Neural progenitor cell (in vitro differentiated cells): ENCODE results near the gene EID1. TPM values are rescaled to one million over a fixed set of nuclear protein-coding genes. Genes with fewer than 3 reads are reported as not detected.

ENCODE experiments used
- DNase-seq: peaks from one replicate; pipeline ENCODE4 v3.0.0-alpha.2; 2016; ENCODE audit warnings: low spot score
- H2AFZ ChIP-seq: fragments of 200-600 bp; sonication (generic); replicated peaks from 2 replicates; pipeline ENCODE4 v1.6.1; 2016; ENCODE audit warnings: antibody characterized with exemption
- H3F3A ChIP-seq: fragments of 200-600 bp; sonication (generic); 2 replicates; pipeline ENCODE4 v1.6.1; 2016; ENCODE audit warnings: antibody characterized with exemption, low read depth
- H3K27ac ChIP-seq: fragments of 200-600 bp; sonication (generic); 2 replicates; pipeline ENCODE4 v1.5.1; 2016; ENCODE audit warnings: mild to moderate bottlenecking
- H3K27me3 ChIP-seq: fragments of 200-600 bp; sonication (generic); 2 replicates; pipeline ENCODE4 v1.6.1; 2016; ENCODE audit warnings: mild to moderate bottlenecking, moderate library complexity
- H3K36me3 ChIP-seq: fragments of 200-600 bp; sonication (generic); 2 replicates; pipeline ENCODE4 v1.5.1; 2016
- H3K4me1 ChIP-seq: fragments of 200-600 bp; sonication (generic); 2 replicates; pipeline ENCODE4 v1.6.1; 2016; ENCODE audit warnings: mixed run types
- H3K4me2 ChIP-seq: fragments of 200-600 bp; sonication (generic); 2 replicates; pipeline ENCODE4 v1.6.1; 2016
- H3K4me3 ChIP-seq: fragments of 200-600 bp; sonication (generic); 2 replicates; pipeline ENCODE4 v1.5.1; 2016
- H3K79me2 ChIP-seq: fragments of 200-600 bp; sonication (generic); 2 replicates; pipeline ENCODE4 v1.6.1; 2016; ENCODE audit warnings: low read depth
- H3K9ac ChIP-seq: fragments of 200-600 bp; sonication (generic); 2 replicates; pipeline ENCODE4 v1.6.1; 2016
- H3K9me3 ChIP-seq: fragments of 200-600 bp; sonication (generic); 2 replicates; pipeline ENCODE4 v1.5.1; 2016; ENCODE audit warnings: low read depth
- H4K20me1 ChIP-seq: fragments of 200-600 bp; sonication (generic); 2 replicates; pipeline ENCODE4 v1.6.1; 2016; ENCODE audit warnings: low read depth
- H3K27ac Mint-ChIP-seq: 3 replicates; pipeline ENCODE4 v1.8.0; 2021; ENCODE audit warnings: mixed read lengths
- H3K27me3 Mint-ChIP-seq: 2 replicates; pipeline ENCODE4 v1.8.0; 2022; ENCODE audit warnings: low read depth, mild to moderate bottlenecking, inconsistent platforms, moderate library complexity, mixed read lengths; ENCODE audit not compliant: insufficient read depth
- H3K36me3 Mint-ChIP-seq: 3 replicates; pipeline ENCODE4 v1.8.0; 2021; ENCODE audit warnings: mixed read lengths
- H3K4me1 Mint-ChIP-seq: 3 replicates; pipeline ENCODE4 v1.8.0; 2021; ENCODE audit warnings: mixed read lengths
- H3K4me3 Mint-ChIP-seq: 3 replicates; pipeline ENCODE4 v1.8.0; 2021; ENCODE audit warnings: mild to moderate bottlenecking, moderate library complexity, mixed read lengths
- H3K9me3 Mint-ChIP-seq: 3 replicates; pipeline ENCODE4 v1.8.0; 2020; ENCODE audit warnings: mixed read lengths
- EZH2 ChIP-seq: fragments of 200-600 bp; sonication (generic); IDR thresholded peaks from 2 replicates; pipeline ENCODE4 v1.6.1; 2017; ENCODE audit warnings: antibody characterized with exemption, mild to moderate bottlenecking, moderate library complexity
- EZH2phosphoT487 ChIP-seq: fragments of 200-600 bp; sonication (generic); IDR thresholded peaks from 2 replicates; pipeline ENCODE4 v1.6.1; 2017; ENCODE audit warnings: antibody characterized with exemption
- total RNA-seq: library from RNA; depleted of rRNA; stranded (reverse); fragments of >200 nt; gene quantifications from 2 replicates; pipeline ENCODE4 v1.2.3, GENCODE V29; 2015; ENCODE audit warnings: low replicate concordance
- TF ChIP-seq, protein P1 (sequence below): fragments of 200-600 bp; sonication (generic); IDR thresholded peaks from 2 replicates; pipeline ENCODE4 v1.5.1; 2017; ENCODE audit warnings: antibody characterized with exemption, mild to moderate bottlenecking

The EID1 gene
- total RNA-seq, 1 donor from 2014 or later = 292 TPM

DNA sequence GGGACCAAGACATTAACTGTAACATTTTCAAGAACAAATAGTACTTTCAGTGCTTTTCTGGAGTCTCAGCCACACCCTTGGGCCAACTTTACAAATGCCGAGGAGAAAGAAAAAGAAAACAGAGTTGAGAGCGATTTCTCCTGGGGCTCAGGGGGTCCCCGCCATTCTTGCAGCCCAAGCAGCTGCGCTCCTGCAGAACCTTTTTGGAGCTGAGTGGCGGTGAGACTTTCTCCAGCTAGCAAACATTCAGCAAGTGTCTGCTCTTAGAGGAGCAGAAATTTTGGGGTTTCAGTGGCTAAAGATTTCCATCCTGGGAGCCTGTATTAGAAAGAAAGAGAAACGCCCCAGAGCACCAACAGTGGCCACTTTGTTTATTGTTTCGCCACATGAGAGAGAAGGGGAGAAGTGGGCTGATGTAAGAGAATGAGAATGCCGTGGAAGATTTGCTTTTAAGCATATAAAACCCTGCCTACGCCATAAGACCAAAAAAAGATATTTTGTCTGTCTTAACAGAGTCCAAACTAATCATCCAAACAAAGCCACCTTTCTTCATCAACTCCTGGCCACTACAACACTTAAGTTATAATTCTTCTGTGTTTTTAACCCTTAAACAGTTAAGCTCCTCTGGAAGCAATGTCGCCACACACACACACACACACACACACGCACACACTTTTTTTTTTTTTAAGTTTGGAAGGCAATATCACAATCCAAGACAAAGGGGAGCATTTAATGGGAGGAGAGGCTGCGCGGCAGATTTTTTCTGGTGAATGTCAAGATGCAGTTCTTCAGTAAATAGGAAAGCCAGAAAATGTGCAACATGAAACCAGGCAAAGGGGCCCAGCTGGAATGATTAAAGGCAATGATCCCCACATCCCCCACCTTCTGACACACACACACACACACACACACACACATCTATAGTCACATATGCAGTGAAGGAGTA, 19.2 kb downstream of the EID1 start:
- Histone ChIP-seq H3F3A (peaks cover 5% of the 10 kb centered on the region), H3K4me3 (no peak overlapping the region), H4K20me1 (no peaks in the 10 kb centered on the region), H3K9ac (no peak overlapping the region), H3K27ac (peak overlapping the region; percentile 39), H3K27me3 (no peaks in the 10 kb centered on the region), H3K4me1 (peaks cover 22% of the 10 kb centered on the region), H3K79me2 (no peaks in the 10 kb centered on the region), H3K36me3 (no peaks in the 10 kb centered on the region), H3K4me2 (peak overlapping the region; percentile 28), H2AFZ (peak overlapping the region; percentile 96), H3K9me3 (no peaks in the 10 kb centered on the region)
- TF ChIP-seq, protein P1, sequence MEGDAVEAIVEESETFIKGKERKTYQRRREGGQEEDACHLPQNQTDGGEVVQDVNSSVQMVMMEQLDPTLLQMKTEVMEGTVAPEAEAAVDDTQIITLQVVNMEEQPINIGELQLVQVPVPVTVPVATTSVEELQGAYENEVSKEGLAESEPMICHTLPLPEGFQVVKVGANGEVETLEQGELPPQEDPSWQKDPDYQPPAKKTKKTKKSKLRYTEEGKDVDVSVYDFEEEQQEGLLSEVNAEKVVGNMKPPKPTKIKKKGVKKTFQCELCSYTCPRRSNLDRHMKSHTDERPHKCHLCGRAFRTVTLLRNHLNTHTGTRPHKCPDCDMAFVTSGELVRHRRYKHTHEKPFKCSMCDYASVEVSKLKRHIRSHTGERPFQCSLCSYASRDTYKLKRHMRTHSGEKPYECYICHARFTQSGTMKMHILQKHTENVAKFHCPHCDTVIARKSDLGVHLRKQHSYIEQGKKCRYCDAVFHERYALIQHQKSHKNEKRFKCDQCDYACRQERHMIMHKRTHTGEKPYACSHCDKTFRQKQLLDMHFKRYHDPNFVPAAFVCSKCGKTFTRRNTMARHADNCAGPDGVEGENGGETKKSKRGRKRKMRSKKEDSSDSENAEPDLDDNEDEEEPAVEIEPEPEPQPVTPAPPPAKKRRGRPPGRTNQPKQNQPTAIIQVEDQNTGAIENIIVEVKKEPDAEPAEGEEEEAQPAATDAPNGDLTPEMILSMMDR = no peak
- TF ChIP-seq EZH2 (no peak), EZH2phosphoT487 (no peak)
- H3K27me3 Mint-ChIP-seq = peaks cover 4% of the 10 kb centered on the region
- peak; percentile 27 for DNase-seq
- no peak overlapping the region for H3K4me3 Mint-ChIP-seq
- H3K27ac Mint-ChIP-seq = peak overlapping the region; percentile 76
- H3K9me3 Mint-ChIP-seq = no peaks in the 10 kb centered on the region
- no peaks in the 10 kb centered on the region for H3K36me3 Mint-ChIP-seq
- peaks cover 23% of the 10 kb centered on the region for H3K4me1 Mint-ChIP-seq

DNA sequence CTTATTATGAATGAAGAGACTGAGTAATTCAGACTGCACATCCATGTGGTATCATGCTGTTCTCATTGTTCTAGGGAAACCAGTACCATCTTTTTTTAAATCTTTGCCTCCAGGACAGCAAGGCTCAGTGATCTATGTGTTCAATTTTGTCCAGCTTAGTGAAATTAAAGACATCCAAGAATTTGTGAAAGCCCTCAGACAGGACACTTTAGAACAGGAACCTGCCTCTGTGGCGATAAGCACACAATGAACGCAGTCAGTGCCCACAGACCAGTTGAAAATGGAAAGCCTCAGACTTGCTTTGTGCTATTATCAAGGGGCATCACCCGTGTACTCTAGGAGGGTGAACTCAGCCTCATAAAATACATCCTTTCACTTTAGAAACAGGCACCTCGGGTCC, 20.1 kb downstream of the EID1 start:
- Histone ChIP-seq H3K4me1 (peaks cover 25% of the 10 kb centered on the region), H3K36me3 (no peaks in the 10 kb centered on the region), H3K9ac (no peak overlapping the region), H3K79me2 (no peaks in the 10 kb centered on the region), H3F3A (peaks cover 5% of the 10 kb centered on the region), H4K20me1 (no peaks in the 10 kb centered on the region), H3K9me3 (no peaks in the 10 kb centered on the region), H3K4me2 (peak overlapping the region; percentile 28), H2AFZ (peak overlapping the region; percentile 85), H3K27me3 (no peaks in the 10 kb centered on the region), H3K4me3 (no peak overlapping the region), H3K27ac (no peak overlapping the region)
- Mint-ChIP-seq H3K27ac (peak overlapping the region; percentile 35), H3K4me3 (no peak overlapping the region), H3K4me1 (peaks cover 26% of the 10 kb centered on the region), H3K36me3 (no peaks in the 10 kb centered on the region), H3K27me3 (peaks cover 8% of the 10 kb centered on the region), H3K9me3 (no peaks in the 10 kb centered on the region)
- TF ChIP-seq, protein P1 = no peak
- no peak for TF ChIP-seq EZH2phosphoT487
- no peak for DNase-seq

DNA sequence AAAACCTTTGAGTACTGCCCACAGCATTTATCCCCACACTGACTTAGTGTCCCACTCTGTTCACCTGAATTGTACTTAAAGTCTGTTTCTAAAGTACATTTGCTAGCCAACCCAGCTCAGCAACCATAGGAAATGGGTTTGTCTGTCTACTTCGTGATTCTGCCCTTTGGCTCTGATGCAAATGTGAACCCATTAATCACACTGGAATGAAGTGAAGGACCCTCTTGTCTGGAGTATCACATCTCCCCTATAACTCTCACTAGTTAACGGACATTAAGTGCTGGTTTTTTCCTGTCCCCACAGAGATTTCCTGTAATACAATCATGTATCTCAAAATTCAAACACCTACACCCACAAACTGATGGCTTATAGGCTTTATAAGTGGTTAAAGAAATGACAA, 20.5 kb downstream of the EID1 start:
- Histone ChIP-seq H4K20me1 (no peaks in the 10 kb centered on the region), H3K4me3 (no peak overlapping the region), H3K4me1 (peaks cover 27% of the 10 kb centered on the region), H3K27ac (no peak overlapping the region), H3K9me3 (no peaks in the 10 kb centered on the region), H3F3A (peaks cover 5% of the 10 kb centered on the region), H3K79me2 (no peaks in the 10 kb centered on the region), H3K36me3 (no peaks in the 10 kb centered on the region), H2AFZ (peak overlapping the region; percentile 85), H3K27me3 (no peaks in the 10 kb centered on the region), H3K9ac (no peak overlapping the region), H3K4me2 (peak overlapping the region; percentile 28)
- Mint-ChIP-seq H3K4me3 (no peak overlapping the region), H3K4me1 (peaks cover 26% of the 10 kb centered on the region), H3K36me3 (no peaks in the 10 kb centered on the region), H3K9me3 (no peaks in the 10 kb centered on the region), H3K27ac (no peak overlapping the region), H3K27me3 (peaks cover 8% of the 10 kb centered on the region)
- DNase-seq = no peak
- TF ChIP-seq, protein P1 = no peak
- TF ChIP-seq EZH2 = no peak
- no peak for TF ChIP-seq EZH2phosphoT487
